Keratinocyte (primary cell): ENCODE measurements around the gene ATG9B.

Experiments used
- EZH2 ChIP-seq: IDR thresholded peaks from one replicate; pipeline ENCODE4 v1.6.1; 2012; ENCODE audit warnings: inconsistent platforms, mild to moderate bottlenecking, low read length, moderate library complexity
- TF ChIP-seq, protein P1 (sequence below), 3 experiments: IDR thresholded peaks in 1 of 3; conservative IDR thresholded peaks in 1 of 3; optimal IDR thresholded peaks in 1 of 3; 2 replicates in 2 of 3; 3 replicates in 1 of 3; pipeline versions ENCODE3 to v1.5.1; 2011; ENCODE audit warnings: low read length in 3 of 3, mild to moderate bottlenecking in 3 of 3, moderate library complexity in 2 of 3, control low read depth in 1 of 3, inconsistent platforms in 1 of 3; ENCODE audit not compliant: insufficient read depth in 2 of 3; ENCODE audit errors: extremely low read depth in 1 of 3

DNA sequence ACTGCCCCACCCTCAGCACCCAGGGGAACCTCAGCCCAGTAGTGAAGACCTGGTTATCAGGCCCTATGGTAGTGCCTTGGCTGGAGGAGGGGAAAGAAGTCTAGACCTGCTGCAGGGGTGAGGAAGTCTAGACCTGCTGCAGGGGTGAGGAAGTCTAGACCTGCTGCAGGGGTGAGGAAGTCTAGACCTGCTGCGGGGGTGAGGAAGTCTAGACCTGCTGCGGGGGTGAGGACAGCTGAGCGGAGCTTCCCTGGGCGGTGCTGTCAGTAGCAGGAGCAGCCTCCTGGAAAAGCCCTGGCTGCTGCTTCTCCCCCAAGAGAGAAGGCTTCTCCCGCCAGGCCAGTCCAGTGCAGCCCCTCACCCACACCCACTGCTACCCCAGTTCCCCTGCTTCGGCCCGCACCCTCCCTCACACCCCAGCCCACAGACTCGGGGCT is 27.2 kb downstream of the ATG9B start:
- TF ChIP-seq, protein P1, sequence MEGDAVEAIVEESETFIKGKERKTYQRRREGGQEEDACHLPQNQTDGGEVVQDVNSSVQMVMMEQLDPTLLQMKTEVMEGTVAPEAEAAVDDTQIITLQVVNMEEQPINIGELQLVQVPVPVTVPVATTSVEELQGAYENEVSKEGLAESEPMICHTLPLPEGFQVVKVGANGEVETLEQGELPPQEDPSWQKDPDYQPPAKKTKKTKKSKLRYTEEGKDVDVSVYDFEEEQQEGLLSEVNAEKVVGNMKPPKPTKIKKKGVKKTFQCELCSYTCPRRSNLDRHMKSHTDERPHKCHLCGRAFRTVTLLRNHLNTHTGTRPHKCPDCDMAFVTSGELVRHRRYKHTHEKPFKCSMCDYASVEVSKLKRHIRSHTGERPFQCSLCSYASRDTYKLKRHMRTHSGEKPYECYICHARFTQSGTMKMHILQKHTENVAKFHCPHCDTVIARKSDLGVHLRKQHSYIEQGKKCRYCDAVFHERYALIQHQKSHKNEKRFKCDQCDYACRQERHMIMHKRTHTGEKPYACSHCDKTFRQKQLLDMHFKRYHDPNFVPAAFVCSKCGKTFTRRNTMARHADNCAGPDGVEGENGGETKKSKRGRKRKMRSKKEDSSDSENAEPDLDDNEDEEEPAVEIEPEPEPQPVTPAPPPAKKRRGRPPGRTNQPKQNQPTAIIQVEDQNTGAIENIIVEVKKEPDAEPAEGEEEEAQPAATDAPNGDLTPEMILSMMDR (optimal IDR thresholded peaks at IDR 0.05 in 1 of 3, IDR thresholded peaks at IDR 0.05 in 1 of 3, conservative IDR thresholded peaks at IDR 0.05 in 1 of 3; ENCODE audit: extremely low read depth in 1 of 3, insufficient read depth in 2 of 3, low read length in 3 of 3): no peak
- TF ChIP-seq EZH2: no peak
